Inferior parietal cortex (tissue), 1 donor: ENCODE measurements around the gene CNGB1.
"Not testable (repeated sequence)": the region's sequence is repeated elsewhere in the genome, so short reads cannot be mapped to it uniquely, and the experiment has no call there.

Experiments
- DNase-seq: peaks from one replicate; pipeline ENCODE4 v3.0.0-alpha.2; 2016; ENCODE audit errors: extremely low spot score

Gene CNGB1

DNA sequence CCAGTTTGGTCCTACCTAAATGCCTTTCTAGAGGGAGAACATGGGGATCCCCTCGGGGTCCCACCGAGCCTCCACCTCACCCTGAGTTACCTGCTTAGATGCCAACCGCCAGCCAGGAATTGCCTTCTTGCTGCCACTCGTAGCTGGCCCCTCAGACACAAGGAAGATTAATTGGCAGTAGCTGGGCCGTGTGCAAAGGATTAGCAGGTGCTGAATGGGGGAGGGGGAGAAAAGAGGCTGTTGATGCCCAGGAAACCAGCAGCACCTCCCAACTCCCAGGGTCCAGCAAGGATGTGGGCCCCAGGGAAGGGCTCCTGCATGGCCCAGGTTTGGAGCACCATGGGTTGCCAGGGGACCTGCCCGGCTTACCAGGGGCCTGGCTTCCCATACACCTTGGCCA is at the start of gene CNGB1:
TSS of gene CNGB1 (minus strand) at position 159 of the 400 bp plus-strand sequence. CDS start 3,842 bp downstream, outside the sequence.
- no peak for DNase-seq

DNA sequence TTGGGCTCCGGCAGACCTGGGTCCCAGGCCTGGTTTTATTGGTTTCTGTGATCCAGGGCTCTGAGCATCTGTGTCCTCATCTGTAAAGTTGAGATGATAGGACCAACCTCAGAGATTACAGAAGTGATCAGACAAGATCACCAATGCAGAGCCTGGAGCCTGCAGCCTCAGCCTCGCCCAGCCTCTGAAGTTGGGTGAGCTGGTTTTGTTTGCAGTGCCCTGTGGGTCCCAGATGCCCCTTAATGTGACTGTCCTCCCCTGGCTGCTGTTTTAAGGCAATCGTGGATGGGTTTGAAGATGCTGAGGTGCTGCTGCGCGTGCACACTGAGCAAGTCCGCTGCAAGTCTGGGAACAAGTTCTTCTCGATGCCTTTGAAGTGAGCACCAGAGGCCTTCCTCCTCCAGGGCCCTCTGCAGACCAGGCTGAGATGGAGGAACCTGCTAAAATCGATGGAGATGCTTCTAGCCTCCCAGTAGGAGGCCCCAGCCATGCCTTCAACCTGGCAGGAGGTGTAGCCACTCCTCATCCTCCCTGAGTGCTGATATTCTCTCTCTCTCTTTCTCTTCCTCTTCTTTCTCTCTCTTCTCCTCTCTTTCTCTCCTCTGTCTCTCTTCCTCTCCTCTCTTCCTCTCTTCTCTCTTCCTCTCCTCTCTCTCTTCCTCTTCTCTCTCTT is 49.1 kb upstream of the CNGB1 start:
- no peak for DNase-seq

DNA sequence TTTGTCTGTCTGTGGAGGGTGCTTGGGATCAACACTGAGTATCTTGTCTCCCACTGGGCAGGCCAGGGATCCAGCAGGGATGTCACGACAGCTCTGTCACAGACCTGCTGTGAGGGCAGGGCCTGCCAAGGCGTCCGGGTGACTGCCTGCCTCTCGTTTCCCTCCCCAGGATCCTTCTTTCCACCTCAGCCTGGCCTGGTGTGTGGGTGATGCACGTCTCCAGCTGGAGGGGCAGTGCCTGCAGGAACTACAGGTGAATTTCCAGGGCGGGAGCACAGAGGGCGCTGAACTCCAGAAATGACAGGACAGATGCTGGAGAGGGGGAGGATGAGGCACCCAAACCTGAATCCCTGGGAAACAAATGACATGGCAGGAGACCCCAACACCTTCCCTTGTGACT is 47.9 kb upstream of the CNGB1 start:
- DNase-seq: no peak

DNA sequence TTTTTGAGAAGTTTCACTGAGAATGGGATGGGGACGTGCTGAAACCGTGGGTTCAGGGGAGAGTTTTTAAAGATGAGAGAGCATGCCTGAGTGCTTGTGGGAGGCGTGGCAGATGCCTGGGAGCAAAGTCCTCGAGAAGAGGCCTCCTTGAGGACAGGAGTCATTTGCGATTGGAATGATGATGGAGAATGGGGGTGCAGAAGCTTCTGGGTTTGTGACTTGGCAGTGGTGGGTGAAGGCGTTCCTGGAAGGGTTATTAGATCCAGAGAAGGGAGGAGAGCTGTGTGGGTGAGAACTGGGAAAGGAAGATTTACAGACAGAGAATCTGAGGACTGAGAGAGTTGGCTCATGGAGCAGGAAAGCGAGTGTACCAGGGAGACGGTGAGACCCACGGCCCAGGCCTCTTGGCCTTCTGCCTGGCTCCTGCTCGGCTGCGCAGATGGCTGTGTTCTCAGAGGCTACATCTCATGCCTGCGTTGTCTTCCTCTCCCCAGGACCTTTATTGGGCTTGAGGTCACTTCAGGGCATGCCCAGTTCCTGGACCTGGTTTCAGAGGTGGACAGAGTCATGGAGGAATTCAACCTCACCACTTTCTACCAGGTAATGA is 46.0 kb upstream of the CNGB1 start:
- DNase-seq: no peak

DNA sequence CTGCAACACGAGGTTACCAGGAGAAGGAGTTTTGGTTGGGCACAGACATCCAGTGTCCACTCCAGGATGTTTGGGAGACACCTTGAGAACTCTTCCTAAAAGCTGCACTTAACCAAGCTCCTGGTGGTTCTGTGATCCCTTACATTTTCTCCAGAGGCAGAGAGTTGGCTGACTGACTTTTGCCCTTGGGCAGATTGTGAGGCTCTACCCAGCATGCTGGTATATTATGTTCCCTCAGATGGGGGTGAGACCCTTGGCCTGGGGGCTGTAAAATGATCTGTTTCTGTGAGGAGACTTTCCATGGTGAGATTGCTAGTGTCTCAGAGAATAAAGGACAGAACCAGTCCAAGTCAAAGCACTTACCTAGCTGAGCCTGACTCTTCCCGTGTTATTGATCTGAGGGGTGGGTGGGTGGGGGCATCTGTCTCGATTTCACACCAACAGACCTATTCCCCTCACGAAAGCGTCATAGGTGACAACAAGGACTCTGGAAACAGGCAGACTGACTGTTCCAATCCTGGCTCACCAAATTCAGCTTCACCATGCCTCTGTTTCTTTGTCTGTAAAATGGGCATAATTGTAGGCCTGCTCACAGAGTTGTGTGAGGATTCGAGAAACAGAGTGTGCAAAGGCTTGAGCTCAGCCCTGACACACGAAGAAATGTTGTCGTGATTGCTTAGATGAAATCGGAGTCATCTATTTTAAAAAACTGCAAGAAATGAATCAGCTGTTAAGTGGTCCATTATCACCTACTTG is 42.5 kb upstream of the CNGB1 start:
- no peak for DNase-seq

DNA sequence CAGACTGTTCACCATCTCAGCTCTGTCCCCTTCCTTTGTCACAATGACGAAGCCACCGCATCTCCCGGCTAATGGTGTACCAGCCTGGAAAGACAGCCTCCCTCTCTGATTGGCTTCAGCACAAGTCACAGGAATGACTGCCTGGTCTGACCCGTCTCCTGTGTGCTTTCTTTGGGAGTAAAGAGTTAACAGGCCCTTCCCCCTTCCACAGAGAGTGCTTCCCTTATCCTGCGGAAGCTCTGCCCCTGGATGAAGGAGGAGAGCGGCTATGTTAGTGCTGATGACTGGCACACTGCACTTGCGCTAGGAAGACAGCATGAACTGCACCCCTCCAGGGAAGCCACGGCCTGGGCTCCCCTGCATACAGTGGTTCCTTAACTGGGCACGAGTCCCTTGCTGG is 41.6 kb upstream of the CNGB1 start:
- DNase-seq: no peak

DNA sequence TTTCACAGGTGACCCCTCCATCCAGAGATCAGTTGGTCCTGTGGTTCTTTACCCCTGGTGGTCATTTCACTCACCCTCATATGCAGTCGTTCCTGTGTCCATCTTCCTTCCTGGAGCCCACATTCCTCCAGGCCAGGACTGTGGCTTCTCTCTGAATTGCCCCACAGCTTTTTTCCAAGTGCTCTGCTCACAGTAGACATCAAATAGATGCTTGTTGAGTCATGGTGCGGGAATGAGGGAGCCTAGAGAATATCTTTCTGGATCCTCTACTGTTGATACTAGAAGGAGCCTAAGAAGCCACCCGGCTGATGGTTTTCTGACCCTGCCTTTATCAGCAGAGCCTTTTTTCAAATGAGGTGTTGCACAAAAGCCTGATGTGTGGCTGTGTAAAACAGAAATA is 40.7 kb upstream of the CNGB1 start:
- no peak for DNase-seq

DNA sequence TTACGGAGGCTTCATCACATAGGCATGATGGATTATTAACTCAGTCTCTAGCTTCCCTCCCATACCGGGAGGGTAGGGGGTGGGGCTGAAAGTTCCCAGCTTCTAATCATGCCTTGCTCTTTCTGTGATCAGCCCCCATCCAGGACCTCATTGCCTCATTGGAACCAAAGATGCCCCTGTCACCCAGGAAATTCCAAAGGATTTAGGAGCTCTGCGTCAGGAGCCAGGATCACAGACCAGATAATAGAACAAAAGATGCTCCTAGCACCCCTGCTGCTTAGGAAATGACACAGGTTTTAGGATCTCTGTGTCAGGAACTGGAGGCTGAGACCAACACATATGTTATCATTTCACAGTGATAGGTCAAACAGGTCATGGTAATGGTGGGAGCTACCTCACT is 40.0 kb upstream of the CNGB1 start:
- no peak for DNase-seq

DNA sequence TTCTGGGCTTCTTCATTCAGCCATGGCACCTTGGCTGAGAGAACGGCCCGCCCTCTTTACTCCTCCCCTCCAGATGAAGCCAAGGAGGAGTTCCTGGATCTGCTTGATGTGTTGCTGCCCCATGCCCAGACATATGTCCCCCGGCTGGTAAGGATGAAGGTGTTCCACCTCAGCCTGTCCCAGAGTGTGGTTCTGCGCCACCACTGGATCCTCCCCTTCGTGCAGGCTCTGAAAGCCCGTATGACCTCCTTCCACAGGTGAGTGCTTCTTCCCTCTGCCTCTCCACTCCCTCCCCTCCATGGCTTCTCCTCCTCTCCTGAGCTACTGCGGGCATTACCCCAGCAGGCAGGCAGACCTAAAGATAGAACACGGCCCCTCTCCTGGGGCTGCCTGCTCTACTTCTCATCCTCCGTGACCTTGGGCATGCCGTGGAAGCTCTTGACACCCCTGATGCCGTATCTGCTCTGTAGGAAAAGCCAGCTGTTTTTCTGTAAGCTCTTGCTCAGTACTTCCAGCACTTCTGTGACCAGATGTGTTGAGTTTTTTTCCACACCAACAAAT is 39.0 kb upstream of the CNGB1 start:
- DNase-seq: no peak

DNA sequence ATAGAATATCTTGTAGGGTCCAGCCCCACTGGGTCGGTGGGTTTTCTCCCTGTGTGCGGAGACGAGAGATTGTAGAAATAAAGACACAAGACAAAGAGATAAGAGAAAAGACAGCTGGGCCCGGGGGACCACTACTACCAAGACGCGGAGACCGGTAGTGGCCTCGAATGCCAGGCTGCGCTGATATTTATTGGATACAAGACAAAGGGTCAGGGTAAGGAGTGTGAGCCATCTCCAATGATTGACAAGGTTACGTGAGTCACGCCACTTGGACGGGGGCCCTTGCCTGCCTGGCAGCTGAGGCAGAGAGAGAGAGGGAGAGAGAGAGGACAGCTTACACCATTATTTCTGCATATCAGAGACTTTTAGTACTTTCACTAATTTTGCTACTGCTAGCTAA is 33.8 kb upstream of the CNGB1 start:
- DNase-seq: not testable (repeated sequence)

DNA sequence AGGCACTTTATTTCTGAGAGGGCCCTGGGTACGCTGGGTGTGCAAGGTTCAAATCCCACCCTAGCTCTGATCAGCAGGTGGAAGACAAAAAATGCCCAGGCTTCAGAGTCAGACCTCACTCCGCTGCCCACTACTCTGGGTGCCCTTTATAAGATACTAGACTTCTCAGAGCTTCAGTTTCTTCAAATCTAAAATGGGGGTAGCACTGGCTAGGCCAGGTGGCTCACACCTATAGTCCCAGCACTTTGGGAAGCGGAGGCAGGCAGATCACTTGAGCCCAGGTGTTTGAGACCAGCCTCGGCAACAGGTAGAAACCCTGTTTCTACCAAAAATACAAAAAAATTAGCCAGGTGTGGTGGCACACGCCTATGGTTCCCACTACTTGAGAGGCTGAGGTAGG is 32.0 kb upstream of the CNGB1 start:
- no peak for DNase-seq

DNA sequence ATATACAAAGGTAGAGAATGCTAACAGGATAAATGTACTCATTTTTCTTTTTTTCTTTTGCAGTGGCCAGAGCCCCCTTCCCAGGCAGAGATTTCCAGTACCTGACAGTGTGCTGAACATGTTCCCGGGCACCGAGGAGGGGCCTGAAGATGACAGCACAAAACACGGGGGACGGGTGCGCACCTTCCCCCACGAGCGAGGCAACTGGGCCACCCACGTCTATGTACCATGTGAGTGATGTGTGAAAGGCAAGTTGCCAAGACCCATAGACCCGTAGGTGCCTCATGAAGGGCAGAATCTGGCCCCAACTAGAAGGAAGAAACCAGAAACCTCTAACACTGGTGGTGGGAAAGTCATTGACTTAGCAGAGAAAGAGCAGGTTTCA is 31.5 kb upstream of the CNGB1 start:
- no peak for DNase-seq

DNA sequence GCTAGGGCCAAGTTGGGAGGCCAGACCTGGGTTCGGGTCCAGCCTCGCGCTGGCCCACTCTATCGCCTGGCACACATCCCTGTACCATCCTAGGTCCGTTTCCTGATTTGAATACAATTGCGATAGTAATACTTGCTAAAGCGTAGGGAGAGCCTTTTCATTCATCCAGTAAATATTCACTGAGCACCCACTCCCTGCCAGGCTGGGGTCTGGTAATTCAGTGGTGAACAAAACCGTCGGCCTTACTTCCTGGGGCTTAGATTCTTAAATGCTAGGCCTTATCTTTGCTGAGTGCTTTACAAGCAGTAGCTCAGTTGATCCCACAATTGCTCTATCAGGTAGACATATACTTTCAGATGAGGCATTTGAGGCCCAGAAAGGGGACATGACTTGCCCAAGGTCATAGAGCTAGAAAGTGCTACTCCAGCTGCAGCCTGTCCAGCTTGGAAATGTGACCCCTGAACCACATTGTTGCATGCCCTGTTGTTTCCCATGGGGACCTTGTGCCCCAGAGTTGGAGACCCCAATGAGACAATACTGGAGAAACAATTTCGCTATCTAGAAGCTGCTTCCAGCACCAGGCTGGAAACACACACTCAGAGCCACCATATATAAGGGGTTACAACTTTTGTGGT is 31.0 kb upstream of the CNGB1 start:
- DNase-seq: no peak

DNA sequence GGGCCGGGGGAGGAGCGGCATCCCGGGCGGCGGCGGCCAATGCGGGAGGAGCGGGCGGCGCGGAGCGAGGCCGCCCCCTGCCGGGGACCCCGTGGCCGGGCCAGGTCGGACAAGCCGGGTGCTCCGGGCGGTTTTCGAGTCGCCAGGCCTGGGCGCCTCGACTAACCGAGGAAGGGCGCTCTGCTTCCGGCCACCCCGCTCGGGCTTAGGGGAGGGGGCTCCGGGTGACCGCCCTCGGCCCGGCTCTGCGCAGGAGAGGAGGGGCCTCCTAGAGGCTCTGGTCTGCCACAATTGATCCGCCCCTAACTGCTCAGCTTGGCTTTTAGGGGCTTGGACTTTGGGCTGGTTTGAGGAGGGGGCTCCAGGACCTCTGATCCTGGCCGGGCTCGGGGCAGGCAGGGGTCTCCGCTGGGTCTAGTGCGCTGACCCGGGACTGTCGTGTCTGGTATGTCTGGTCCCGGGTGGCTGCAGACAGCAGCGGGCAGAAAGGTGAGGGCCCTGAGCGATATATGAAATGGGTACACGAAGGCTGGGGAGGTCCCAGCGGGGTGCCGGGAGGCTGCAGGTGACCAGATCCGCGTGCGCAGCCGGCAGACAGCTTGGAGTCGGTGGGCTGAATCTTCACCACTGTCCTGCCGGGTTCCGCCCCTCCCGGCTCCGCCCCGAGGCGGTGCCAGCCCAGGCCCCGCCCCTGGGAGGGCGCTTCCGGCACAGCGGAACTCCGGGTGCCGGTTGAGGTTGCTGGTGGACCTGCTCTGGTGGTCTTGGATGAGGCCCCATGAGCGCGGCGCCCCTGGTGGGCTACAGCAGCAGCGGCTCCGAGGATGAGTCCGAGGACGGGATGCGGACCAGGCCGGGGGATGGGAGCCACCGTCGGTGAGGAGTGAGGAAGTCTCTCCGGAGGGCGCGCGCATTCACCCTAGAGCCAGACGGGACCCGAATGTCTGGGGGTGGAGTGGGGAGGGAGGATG is 30.1 kb upstream of the CNGB1 start, which contains the start of gene USB1:
TSS of gene USB1 (plus strand) at position 702 of the 971 bp plus-strand sequence. CDS start at position 779, 77 bp downstream.
- peak; percentile 86 for DNase-seq

DNA sequence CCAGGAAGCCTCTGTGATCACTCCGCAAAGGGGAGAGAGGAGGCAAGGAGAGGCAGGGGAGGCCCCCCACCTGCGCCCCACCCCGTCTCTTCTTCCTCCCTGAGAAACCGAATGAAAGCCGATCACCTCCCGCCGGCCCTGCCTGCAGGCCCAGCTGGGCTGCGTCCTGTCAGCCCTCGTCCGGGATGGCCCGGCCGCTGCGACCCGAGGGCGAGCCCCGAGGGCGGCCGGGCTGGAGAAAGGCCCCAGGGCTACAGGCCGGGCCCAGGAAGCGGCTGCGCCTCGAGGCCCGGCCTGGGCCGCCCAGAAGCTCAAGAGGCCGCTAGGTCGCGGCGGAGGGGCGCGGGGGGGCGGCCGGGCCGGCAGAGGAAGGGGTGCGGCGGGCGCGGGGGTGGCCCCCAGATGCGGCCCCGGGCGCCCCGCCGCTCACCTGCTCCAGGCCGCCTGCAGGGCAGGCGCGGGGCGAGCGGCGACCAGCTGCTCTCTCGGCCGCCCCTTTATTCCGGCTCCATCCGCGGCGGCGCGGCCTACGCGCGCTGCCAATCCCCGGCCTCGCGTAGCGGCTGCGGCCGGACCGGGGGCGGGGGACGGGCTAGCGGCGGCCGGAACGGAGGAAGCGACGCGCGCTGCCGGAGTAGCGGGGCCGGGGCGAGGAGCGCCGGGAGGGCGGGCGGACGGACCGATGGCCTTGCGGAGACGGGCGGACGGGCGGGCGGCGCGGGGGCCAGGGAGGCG is 29.2 kb upstream of the CNGB1 start, which contains the start of gene ZNF319:
TSS of gene ZNF319 (minus strand) at position 702 of the 735 bp plus-strand sequence. CDS start 2,407 bp downstream, outside the sequence.
- no peak for DNase-seq

DNA sequence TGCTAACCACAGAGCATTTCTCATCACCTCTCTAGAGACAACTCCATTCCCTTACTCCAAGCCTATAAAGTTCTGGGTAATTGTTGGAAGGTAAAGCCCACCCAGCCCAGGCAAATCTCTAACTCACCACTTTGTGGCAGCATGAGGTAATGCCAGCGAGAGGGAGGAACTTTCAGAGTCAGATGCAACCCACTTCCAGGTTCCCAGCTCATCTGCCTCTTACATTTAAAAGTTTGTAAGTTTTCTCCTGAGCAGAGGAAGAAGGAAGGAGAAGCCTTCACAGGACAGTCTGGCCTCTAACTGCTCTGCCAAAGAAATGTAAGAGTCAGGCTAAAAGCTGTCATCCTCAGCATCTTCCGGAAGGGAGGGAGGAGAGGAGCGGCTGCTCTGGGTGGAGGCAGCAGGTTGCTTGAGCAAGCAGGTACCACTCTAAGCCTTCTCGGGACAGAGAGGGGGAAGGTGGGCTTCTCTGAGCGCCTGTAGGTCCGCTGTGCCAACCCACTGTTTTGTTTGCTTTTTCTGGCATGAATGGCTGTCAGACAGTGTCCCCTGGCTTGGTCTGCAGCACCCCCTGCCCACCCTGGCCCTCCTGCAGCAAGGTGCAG is 28.5 kb upstream of the CNGB1 start:
- DNase-seq: no peak

DNA sequence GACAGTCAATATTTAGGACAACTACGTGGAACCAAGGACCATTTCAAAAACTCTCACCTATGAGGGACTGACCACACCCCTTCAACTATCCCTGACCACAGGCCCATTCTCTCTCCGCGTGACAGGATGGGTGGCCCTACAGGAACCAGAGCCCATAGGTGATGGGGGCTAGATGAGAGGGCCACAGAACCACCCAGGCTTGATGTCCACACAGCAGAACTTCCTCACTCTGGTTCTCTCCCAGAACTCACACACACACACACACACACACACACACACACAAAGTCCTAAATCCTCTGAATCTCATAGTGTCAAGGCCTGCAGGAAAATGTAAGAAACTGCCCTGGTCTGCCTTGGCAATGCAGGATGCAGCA is 28.1 kb upstream of the CNGB1 start:
- no peak for DNase-seq

DNA sequence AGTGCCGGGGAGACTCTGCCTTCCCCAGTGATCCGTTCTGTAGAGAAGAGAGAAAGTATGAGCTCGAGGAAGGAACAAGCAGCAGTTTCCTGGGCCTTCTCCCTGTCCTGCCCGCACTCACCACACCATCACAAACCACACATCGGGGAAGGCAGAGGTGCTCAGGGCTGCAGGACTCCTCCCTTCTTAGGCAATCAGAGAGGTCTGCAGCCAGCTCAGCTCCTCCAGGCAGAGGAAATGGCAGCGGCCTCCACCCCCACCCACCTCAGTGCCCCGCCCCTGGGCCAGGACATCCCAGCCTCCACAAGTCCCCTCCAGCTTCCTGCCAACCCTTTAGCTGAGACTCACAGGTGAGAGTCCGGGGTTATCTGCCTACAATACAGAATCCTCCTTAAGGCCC is 27.6 kb upstream of the CNGB1 start:
- DNase-seq: no peak

DNA sequence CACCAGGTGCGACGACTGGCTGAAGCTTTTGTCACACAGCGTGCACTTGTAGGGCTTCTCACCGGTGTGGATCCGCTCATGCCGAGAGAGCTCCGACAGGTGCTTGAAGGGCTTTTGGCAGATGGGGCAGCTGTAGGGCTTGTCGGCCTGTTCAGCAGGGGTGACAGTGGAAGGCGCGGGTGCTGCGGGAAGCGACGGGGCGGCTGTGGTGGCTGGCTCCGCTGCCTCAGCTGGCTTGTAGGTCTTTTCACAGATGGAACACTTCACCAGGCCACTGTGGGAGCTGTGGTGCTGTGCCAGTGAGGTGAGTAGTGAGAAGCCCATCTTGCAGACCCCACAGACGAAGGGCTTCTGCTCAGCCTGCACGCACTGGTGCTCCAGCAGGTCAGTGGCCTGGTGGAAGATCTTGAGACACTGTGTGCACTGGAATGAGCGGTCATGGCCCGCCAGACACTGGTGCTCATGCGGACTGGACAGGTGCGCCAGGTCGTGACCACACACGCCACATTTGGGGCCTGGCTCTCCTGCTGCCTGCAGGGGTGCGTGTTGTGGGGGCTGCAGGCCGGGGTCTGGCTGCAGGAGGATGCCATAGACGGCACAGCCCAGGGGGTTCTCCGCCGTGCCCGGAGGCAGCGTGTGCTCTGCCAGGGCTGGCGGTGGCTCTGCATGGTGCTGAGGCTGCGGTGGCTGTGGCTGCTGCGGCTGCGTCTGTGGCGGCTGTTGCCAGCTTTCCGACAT is 26.8 kb upstream of the CNGB1 start:
- DNase-seq: no peak
